ENCODE data around the gene BBS10.
"Not testable (repeated sequence)": the region's sequence is repeated elsewhere in the genome, so short reads cannot be mapped to it uniquely, and the experiment has no call there.

Gene BBS10

DNA sequence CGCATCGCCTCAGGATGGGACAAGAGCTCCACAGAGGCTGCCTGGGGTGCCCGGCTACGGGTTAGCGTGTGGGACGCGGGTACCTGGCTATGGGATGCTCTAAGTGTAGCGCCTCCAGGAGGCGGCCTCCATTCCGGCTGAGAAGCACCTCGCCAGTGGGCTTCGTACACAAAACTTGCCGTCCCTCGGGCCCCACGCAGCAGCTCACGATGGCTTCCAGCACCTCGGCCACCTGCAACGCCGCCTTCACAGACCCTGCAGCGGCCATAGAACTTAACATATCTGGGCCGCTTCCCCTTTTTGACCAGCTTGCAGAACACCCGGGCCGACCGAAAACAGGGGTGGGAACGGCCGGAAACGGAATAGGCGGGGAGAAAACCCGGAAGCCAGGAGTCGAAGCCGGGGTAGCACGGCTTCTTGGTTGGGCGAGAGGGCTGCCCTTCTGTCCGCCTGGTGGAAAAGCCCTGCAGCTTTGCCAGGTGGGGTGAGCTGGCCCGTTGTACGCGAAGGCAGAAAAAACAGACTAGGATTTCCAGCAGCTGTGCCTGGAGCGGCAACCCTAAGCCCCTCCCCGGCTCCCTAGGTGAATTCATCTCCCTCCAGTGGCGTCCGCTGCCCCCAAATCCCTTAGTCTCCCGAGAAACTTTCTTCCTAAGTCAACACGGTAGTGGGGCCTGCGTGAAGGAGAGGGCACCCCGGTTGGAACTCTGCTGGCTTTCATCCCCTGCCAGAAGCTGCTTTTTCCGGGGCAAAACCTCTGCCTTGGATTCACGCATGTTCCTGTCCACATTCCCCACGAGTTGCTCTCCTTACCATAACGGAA lies at the start of gene BBS10:
TSS of gene BBS10 (minus strand) at position 337 of the 823 bp plus-strand sequence. CDS start at position 280, 57 bp downstream.
- ATAC-seq (peak; percentile 96), DNase-seq (peak; percentile 88)

GRCh38 chr12:76391461-76391860 lies 43.2 kb upstream of the BBS10 start:
- DNase-seq, result no peak
- no peak for ATAC-seq

DNA sequence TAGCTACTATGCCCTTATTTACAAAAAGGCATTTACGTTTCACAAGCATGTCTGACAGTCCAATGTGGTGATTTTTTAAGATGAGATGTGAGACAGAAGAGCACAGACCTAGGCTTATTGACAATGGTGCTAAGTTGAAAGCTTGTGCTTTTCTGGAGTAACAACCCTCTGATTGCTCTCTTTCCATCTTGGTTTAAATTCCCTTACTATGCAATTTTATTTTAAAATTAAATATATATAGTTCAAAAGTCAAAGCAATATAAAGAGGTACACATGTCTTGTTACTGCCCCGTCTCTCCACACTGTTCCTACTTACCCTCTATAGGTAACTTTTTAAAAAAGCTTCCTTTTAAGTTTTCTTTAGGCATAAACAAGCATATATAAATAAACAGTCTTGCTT lies 39.4 kb upstream of the BBS10 start:
- DNase-seq (no peak), ATAC-seq (no peak)

DNA sequence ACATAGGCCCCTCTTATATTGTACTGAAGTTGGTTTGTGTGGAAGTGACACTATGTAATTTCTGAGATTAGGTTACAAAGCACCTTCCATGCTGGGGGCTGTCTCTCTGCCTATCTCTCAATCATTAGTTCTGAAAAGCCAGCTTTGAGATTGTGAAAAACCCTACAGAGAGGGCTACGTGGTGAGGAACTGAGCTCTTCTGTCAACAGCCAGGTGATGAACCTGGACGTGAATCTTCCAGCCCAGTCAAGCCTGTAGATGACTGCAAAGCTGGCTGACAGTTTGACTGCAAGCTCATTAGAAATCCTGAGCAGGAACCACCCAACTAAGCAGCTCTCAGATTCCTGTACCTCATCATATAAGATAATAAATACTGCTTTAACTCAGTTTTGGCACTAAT lies 36.3 kb upstream of the BBS10 start:
- DNase-seq, result no peak

GRCh38 chr12:76383988-76384387 lies 35.8 kb upstream of the BBS10 start:
- DNase-seq (no peak), ATAC-seq (no peak)

More for the DNA sequence above, 36.3 kb upstream of the BBS10 start:
- no peak for ATAC-seq

- no peak for DNase-seq
- no peak for ATAC-seq
Observed at GRCh38 chr12:76379261-76379660, 31.0 kb upstream of the BBS10 start.

DNA sequence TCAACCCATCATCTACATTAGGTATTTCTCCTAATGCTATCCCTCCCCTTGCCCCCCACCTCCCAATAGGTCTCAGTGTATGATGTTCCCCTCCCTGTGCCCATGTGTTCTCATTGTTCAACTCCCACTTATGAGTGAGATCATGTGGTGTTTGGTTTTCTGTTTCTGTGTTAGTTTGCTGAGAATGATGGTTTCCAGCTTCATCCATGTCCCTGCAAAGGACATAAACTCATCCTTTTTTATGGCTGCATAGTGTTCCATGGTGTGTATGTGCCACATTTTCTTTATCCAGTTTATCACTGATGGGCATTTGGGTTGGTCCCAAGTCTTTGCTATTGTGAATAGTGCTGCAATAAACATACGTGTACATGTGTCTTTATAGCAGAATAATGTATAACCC lies 28.7 kb upstream of the BBS10 start:
- DNase-seq, ATAC-seq: not testable (repeated sequence)

DNA sequence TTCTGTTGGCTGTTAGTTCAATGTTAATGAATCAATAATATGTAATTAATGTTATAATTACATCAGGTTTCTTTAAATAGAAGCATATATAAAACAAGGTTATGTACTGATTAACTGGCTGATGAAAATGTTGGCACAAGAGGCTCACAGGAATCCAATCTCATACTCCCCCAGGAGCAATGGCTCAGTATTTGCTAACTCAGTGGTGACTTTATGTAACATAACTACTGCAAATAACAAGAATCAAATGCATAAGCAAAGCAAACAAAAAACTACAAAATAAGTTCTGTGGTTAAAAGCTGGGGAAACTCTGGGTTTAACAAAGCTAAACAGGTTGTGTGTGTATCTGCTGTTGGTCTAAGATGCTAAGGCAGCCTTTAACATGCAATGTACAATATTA lies 27.7 kb upstream of the BBS10 start:
- ATAC-seq (no peak), DNase-seq (no peak)

- DNase-seq, result no peak
- ATAC-seq, result no peak
Observed at GRCh38 chr12:76375470-76375869, 27.3 kb upstream of the BBS10 start.

GRCh38 chr12:76374386-76375020 lies 26.3 kb upstream of the BBS10 start:
- ATAC-seq, result peak; percentile 52
- no peak for DNase-seq

GRCh38 chr12:76368230-76368629 lies 20.0 kb upstream of the BBS10 start:
- ATAC-seq, result no peak
- no peak for DNase-seq

GRCh38 chr12:76366163-76366562 lies 17.9 kb upstream of the BBS10 start:
- ATAC-seq (no peak), DNase-seq (no peak)

DNA sequence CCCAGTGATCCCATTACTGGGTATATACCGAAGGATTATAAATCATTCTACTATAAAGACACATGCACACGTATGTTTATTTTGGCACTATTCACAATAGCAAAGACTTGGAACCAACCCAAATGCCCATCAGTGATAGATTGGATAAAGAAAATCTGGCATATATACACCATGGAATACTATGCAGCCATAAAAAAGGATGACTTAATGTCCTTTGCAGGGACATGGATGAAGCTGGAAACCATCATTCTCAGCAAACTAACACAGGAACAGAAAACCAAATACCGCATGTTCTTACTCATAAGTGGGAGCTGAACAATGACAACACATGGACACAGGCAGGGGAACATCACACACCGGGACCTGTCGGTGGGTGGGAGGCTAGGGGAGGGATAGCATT lies 15.9 kb upstream of the BBS10 start:
- DNase-seq, ATAC-seq: not testable (repeated sequence)

DNA sequence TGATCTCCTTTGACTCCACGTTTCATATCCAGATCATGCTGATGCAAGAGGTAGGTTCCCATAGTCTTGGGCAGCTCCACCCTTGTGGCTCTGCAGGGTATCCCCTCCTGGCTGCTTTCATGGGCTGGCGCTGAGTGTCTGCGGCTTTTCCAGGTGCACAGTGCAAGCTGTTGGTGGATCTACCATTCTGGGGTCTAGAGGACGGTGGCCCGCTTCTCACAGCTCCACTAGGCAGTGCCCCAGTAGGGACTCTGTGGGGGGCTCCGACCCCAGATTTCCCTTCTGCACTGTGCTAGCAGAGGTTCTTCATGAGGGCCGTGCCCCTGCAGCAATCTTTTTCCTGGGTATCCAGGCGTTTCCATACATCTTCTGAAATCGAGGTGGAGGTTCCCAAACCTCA lies 12.1 kb upstream of the BBS10 start:
- no peak for DNase-seq
- no peak for ATAC-seq

DNA sequence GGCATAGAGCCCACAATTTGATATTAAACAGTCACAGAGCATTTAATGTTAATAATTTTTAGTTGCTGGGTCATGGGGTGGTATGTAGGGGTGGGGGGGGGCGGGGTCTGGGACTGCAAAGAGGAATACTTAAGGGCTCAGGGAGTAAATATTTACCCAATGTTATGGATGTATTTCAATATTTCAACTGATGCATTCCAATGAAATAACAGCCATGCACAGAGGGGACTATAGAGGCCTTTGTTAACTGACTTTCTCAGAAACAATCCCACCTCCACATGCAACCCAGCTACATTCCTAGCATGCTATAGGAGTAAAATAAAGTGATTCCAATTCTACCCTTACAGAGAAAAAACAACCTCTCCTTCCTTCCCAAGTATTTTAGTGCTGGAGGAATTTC lies 7.9 kb upstream of the BBS10 start:
- ATAC-seq (no peak), DNase-seq (no peak)

DNA sequence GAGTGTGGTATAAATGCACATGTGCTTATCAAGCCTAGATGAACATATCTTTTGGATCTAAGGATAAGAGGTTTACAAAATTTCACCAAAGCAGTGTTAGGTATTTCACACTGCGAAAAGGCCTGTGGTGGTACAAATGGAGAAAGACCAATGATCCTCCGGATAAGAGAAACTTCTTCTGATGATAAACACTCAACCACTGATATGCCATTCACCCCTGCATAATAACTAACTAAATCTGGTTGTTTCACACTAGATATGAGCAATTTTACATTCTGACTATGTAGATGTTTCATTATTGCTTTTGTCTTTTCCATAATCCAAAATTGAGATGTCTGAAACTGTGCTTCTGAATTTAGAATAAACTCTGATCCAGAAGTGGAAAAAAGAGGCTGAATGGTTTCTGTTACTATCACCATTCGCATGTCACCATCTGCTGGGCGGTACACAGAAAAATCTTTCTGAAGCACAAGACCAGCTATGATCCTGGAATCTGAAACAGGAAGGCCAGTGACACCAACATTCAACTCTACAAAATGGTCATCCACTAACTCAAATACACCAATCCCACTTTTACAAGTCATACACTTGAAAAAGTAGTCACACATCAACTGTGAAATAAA lies 1.3 kb downstream of the BBS10 start:
- DNase-seq (no peak), ATAC-seq (peak; percentile 25)

DNA sequence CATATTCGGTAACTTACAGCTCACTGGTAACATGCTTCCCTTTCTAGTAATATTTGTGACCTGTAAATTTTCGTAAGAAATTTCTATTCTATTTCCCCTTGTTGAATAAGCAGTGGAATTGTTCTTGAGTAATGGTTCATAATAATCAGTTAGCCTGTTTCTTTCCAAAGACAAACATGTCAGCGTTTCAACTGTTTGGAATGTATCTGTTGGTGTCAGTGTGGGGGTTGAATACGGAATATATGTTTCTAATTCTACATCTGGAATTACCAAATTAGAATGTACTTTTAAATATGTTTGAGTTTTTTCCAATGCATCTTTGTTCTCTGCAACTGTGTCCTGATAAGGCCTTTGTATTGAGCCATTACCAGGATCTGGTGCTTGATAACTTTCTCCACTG lies 2.0 kb downstream of the BBS10 start:
- no peak for ATAC-seq
- no peak for DNase-seq

DNA sequence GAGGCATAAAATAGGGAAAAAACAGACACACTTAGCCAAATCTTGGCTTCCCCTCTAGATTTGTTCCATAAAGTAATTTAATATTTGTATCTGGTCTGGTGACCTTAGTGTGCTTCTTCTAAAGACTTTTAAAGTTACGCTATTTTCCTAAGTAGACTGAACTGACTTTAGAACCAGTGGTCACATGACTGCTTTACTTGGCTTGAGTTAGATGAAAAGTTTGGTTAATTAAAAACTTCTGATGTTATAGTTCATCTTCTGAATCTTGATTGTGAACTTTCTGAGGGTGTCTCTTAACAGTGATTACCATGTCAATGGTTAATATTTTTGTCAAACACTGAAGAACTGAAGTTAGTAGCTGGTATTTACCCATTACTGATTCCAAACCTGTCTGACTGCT lies 2.6 kb downstream of the BBS10 start:
- DNase-seq (no peak), ATAC-seq (no peak)

DNA sequence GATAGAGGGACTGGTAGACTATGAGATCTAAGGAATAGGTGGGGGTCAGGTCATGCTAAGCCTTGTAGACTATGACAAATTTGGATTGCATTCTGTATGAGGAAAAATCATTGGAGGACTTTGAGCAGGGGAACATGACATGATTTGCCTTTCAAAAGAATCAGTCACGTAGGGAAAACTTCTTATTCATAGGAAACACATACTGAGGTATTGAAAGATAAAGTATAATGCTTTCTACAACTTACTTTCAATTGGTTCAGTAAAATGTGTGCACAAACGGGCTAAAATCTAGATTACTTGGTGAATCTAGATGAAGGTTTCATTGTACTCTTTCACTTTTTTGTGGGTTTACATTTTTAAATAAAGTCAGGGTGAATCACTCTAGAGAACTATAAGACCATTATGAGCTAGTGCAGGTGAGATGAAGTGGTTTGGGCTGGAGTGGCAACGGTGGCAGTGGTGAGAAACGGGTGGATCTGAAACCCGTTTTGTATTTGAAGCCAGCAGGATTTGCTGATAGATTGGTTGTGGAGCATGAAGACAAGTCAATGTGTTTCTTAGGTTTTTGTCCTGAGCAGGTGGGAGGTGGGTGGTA lies 6.7 kb downstream of the BBS10 start:
- DNase-seq (no peak), ATAC-seq (no peak)

DNA sequence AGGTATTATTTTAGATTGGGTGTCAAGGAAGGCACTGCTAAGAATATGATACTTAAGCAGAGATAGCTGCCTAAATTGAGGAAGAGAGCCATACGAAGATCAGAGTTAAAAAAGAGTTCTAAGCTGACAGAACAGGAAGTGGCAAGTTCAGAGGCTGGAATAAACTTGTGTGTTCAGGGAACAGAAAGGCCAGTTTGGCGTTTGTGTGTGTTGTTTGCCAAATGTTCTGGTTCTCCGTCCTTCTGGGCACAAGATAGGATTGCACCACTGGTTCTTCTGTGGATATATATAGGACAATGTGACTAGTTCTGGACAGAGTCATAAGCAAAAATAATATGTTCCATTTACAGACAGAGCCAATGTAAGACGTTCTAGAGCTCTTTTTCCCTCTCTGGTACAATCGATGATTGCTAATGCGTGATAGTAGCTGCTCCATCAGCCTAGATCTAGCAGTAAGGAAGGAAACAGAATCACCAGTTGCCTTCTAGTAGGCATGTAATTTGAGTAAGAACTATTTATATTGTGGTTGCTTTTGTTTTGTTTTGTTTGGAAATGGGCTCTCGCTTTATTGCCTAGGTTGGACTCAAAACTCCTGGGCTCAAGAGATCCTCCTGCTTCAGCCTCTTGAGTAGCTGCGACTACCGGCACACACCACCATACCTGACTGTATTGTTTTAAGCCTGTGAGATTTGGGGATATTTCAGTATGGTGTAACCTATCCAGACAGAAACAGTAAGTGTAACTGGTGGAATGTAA lies 7.4 kb downstream of the BBS10 start:
- DNase-seq (no peak), ATAC-seq (no peak)

DNA sequence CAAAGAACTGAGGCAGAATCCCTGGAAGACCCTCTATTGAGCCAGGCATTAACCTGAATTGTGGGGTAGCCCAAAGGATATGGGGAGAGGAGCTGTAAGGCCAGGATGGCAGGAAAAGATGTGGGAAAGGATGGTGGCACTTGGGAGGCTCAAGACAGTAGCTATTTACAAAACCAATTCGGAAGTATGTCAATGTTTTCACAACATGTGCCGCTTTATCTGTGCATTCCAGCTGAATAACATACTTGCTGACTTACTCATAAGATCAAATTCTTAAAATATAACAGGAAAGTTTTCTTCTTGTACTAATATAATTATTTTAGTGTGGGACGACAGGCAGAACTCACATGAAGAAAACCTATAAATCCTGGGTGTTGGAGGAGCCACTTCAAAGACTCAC lies 10.6 kb downstream of the BBS10 start:
- ATAC-seq (no peak), DNase-seq (no peak)

DNA sequence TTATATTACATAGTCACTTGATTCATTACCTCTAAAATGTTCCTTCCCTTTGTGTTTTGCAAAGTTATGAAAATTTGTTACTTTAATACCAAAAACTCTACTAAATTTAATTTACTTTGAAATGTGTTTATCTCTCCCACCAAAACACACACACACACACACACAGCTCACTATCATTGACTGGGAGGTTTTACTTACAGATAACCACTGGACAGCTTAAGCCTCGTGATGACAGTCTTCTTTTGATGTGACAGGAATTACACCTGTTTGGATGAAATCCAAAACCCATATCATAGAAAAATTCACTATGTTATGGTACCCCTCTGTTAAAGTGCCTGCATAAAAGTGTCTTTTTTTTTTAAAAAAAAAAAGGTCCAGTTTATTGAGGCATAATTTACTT lies 15.6 kb downstream of the BBS10 start:
- DNase-seq, result no peak
- no peak for ATAC-seq
